GM18909 (cell line): ENCODE data around the gene TMED10.

Experiments used
- ATAC-seq: cut with Tn5 transposase; IDR thresholded peaks from one replicate; pipeline ENCODE4 v1.9.1; 2021; ENCODE audit warnings: mild to moderate bottlenecking; ENCODE audit not compliant: unreplicated experiment, poor library complexity

Gene TMED10

GRCh38 chr14:75176142-75176820 is at the start of gene TMED10:
TMED10 (minus strand) TSS chr14:75176612; CDS start chr14:75176579, 33 bp downstream.
- ATAC-seq = peak; percentile 76

GRCh38 chr14:75224561-75224960 is 48.1 kb upstream of the TMED10 start:
- no peak for ATAC-seq

- ATAC-seq = no peak
These were observed 47.3 kb upstream of the TMED10 start for GRCh38 chr14:75223664-75224154.

GRCh38 chr14:75222208-75222701 is 45.8 kb upstream of the TMED10 start:
- ATAC-seq = no peak

GRCh38 chr14:75221797-75222196 is 45.4 kb upstream of the TMED10 start:
- no peak for ATAC-seq

- no peak for ATAC-seq
These were observed 43.7 kb upstream of the TMED10 start for GRCh38 chr14:75220156-75220555.

- ATAC-seq = no peak
These were observed 41.2 kb upstream of the TMED10 start for GRCh38 chr14:75217508-75218206.

GRCh38 chr14:75216427-75217006 is 40.1 kb upstream of the TMED10 start:
- no peak for ATAC-seq

- no peak for ATAC-seq
These were observed 39.1 kb upstream of the TMED10 start for GRCh38 chr14:75215520-75215919.

GRCh38 chr14:75214558-75214957 is 38.1 kb upstream of the TMED10 start:
- ATAC-seq = no peak

GRCh38 chr14:75213172-75213571 is 36.8 kb upstream of the TMED10 start:
- ATAC-seq = no peak

GRCh38 chr14:75208843-75209242 is 32.4 kb upstream of the TMED10 start:
- no peak for ATAC-seq

GRCh38 chr14:75206190-75206589 is 29.8 kb upstream of the TMED10 start:
- ATAC-seq = no peak

GRCh38 chr14:75205591-75205990 is 29.2 kb upstream of the TMED10 start:
- no peak for ATAC-seq

- ATAC-seq = no peak
These were observed 27.7 kb upstream of the TMED10 start for GRCh38 chr14:75204116-75204515.

- ATAC-seq = no peak
These were observed 26.2 kb upstream of the TMED10 start for GRCh38 chr14:75202657-75203056.

GRCh38 chr14:75201087-75201486 is 24.7 kb upstream of the TMED10 start:
- no peak for ATAC-seq

- no peak for ATAC-seq
These were observed 24.0 kb upstream of the TMED10 start for GRCh38 chr14:75200451-75200850.

GRCh38 chr14:75198291-75198933 is 22.0 kb upstream of the TMED10 start:
- ATAC-seq = no peak

GRCh38 chr14:75197338-75197737 is 20.9 kb upstream of the TMED10 start:
- no peak for ATAC-seq

GRCh38 chr14:75196468-75196867 is 20.1 kb upstream of the TMED10 start:
- ATAC-seq = no peak
